ENCODE results near the gene OSBPL9.
A peak's percentile ranks its signal among the peaks of the same experiment; 100 is the strongest.
"Not testable (repeated sequence)": the region's sequence is repeated elsewhere in the genome, so short reads cannot be mapped to it uniquely, and the experiment has no call there.

OSBPL9 gene

DNA sequence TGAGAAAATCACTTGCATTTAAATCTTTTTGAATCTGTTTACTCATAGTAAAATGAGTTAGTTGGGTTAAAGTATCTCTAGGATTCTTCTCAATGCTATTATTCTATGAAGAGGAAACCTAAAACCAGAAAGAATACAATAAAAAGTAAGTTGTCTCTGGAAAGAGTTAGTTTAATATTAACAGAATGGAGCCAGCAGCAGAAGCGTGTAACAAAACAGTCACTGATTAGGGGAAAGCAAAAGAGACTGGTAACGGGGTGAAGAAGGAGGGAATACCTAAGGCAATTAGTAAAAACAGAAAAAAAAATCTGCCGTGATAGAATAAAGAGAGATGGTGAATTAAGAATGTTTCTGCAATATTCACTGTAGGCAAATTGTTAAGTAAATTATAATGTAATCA lies 201.6 kb downstream of the OSBPL9 start:
- no peak for DNase-seq

DNA sequence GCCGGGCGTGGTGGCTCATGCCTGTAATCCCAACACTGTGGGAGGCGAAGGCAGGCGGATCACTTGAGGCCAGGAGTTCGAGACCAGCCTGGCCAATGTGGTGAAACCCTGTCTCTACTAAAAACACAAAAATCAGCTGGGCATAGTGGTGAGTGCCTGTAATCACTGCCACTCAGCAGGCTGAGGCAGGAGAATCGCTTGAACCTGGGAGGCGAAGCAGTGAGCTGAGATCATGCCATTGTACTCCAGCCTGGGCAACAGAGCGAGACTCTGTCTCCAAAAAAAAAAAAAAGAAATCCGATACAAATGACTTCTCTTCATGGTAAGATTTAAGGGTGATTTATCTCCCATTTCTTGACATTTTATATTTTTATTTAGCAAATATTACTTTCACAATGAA lies 202.1 kb downstream of the OSBPL9 start:
- DNase-seq = not testable (repeated sequence)

DNA sequence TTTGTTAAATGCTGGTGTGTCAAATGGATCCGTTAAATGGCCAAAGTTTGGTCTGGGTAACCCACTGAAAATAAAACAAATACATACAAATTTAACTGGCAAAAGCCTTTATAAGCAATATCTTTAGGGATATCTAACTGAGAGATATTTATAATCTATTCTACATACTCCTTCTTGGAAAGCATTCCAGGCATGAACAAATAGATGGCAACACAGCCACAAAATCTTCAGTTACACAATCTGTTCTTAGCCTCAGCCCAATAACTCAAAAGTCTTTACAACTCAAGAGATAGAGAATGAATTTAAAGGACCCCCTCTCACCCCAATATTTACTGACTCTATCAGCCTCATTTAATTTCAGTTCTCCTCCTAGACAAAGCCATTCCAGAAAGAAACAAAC lies 202.9 kb downstream of the OSBPL9 start:
- DNase-seq = no peak

DNA sequence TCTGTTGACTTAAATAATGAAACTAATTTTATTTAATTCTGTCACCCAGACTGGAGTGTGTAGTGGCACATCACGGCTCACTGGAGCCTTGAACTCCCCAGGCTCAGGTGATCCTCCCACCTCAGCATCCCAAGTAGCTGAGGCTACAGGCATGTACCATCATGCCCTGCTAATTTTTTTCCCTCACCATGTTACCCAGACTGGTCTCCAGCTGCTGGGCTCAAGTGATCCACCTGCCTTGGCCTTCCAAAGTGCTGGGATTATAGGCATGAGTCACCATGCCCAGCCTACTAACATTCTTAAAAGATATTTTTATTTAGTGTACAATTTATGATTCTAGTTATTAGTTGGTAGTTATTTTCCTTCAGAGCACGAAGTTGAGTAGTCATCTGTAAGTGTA lies 212.2 kb downstream of the OSBPL9 start:
- peak; percentile 13 for DNase-seq

DNA sequence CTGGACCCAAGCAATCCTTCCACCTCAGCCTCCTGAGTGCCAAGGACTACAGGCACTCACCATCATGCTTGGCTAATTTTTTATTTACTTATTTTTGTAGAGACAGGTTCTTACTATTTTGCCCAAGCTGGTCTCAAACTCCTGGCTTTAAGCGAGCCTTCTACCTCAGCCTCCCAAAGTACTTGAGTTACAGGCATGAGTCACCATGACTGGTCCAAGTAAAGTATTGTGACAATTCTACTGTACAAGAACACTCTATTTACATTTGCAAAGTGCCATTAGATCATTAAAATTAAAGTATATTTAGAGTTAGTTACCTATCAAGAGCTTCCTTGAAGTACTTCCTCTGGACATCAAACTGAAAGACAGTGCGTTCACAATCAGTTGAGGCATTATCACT lies 216.8 kb downstream of the OSBPL9 start:
- no peak for DNase-seq

- DNase-seq = no peak
These were observed 220.4 kb downstream of the OSBPL9 start for GRCh38 chr1:51837243-51837642.

Data from NCI-H226 (cell line).